OCI-LY1 (cell line): ENCODE results near the gene FCHSD1.

ENCODE experiments used
- EZH2 ChIP-seq: fragments of 200-600 bp; sonication (generic), shearing (Covaris generic); IDR thresholded peaks from 2 replicates; pipeline ENCODE4 v1.8.0; 2017; ENCODE audit warnings: borderline replicate concordance, mixed run types, mild to moderate bottlenecking, antibody characterized with exemption, low read length, moderate library complexity, mixed read lengths
- TF ChIP-seq, protein P1 (sequence below): fragments of 200-600 bp; sonication (generic), shearing (Covaris generic); IDR thresholded peaks from 2 replicates; pipeline ENCODE4 v1.5.1; 2017; ENCODE audit warnings: mild to moderate bottlenecking, antibody characterized with exemption, low read length, moderate library complexity, mixed read lengths

DNA sequence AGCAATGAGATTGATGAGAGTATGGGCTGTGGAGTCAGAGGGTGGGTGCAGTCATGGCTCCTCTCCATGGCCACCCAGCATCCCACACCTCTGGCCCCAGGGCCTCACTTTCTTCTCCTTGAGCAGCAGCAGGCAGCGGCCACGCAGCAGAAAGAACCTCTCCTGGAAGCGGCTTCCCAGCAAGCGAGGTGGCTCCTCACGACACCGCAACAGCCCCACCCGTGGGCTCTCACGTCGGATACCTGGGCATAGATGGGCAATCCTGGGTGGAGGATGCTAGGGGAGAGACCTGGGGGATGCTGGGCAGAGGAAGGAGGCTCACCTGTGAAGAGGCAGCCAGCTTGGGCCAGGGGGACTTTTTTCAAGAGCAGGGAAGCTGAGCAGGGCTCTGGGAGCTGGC lies 5.2 kb upstream of the FCHSD1 start:
- TF ChIP-seq, protein P1, sequence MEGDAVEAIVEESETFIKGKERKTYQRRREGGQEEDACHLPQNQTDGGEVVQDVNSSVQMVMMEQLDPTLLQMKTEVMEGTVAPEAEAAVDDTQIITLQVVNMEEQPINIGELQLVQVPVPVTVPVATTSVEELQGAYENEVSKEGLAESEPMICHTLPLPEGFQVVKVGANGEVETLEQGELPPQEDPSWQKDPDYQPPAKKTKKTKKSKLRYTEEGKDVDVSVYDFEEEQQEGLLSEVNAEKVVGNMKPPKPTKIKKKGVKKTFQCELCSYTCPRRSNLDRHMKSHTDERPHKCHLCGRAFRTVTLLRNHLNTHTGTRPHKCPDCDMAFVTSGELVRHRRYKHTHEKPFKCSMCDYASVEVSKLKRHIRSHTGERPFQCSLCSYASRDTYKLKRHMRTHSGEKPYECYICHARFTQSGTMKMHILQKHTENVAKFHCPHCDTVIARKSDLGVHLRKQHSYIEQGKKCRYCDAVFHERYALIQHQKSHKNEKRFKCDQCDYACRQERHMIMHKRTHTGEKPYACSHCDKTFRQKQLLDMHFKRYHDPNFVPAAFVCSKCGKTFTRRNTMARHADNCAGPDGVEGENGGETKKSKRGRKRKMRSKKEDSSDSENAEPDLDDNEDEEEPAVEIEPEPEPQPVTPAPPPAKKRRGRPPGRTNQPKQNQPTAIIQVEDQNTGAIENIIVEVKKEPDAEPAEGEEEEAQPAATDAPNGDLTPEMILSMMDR: no peak
- no peak for TF ChIP-seq EZH2
